Renal pelvis (tissue), 4 donors: Measurements from ENCODE around the gene CFAP298. TPM values are rescaled to one million over a fixed set of nuclear protein-coding genes. Genes with fewer than 3 reads are reported as not detected.
A peak's percentile ranks its signal among the peaks of the same experiment; 100 is the strongest.
"Not testable (repeated sequence)": the region's sequence is repeated elsewhere in the genome, so short reads cannot be mapped to it uniquely, and the experiment has no call there.

Experiments used
- DNase-seq: peaks from one replicate; pipeline ENCODE4 v3.0.0-alpha.2; 2013
- polyA plus RNA-seq, 3 donors: library from polyadenylated mRNA; unstranded; fragments of 120-200 nt; gene quantifications; one replicate each; pipeline ENCODE4 v1.2.1, GENCODE V29; 2013; ENCODE audit not compliant: insufficient read length in 3 of 3

Gene CFAP298
- polyA plus RNA-seq, 3 donors = 62.9 to 75.7 (median 67.2) TPM

GRCh38 chr21:32574946-32575925 is 36.9 kb downstream of the CFAP298 start:
- no peak for DNase-seq

DNA sequence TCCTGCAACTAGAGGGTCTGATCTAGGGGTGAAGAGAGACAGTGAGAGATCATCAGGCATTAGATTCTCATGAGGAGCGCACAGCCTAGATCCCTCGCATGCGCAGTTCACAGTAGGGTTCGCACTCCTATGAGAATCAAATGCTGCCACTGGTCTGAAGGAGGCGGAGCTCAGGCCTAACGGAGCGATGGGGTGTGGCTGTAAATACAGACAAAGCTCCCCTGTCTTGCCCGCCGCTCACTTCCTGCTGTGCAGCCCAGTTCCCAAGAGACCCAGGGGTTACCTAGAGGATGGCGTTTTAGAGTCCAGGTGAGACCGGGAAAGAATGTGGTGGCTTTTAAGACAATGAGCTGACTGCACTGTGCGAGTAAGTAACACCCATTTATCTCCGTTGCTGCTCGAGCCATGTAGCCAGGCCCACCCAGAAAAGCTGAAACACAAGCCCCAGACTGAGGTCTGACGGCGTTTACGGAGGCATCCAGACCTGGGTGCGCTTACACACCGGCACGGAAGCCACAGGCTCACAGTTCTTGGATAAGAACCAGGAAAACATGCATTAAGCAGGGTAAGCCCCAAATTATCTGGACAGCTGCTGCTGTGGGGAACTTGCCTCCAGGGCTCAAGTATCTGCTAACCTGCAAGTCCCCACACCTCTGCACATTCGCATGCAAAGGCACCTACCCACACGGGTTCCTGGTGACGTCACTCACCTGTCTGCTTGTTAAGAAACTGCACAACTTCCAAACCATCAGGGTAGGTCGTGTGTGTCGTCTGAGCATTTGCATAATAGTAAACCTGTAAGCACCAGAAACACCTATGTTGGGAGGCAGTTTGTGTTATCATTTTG is 39.4 kb downstream of the CFAP298 start:
- DNase-seq = no peak

- no peak for DNase-seq
Observed at GRCh38 chr21:32570456-32570855, 41.7 kb downstream of the CFAP298 start.

DNA sequence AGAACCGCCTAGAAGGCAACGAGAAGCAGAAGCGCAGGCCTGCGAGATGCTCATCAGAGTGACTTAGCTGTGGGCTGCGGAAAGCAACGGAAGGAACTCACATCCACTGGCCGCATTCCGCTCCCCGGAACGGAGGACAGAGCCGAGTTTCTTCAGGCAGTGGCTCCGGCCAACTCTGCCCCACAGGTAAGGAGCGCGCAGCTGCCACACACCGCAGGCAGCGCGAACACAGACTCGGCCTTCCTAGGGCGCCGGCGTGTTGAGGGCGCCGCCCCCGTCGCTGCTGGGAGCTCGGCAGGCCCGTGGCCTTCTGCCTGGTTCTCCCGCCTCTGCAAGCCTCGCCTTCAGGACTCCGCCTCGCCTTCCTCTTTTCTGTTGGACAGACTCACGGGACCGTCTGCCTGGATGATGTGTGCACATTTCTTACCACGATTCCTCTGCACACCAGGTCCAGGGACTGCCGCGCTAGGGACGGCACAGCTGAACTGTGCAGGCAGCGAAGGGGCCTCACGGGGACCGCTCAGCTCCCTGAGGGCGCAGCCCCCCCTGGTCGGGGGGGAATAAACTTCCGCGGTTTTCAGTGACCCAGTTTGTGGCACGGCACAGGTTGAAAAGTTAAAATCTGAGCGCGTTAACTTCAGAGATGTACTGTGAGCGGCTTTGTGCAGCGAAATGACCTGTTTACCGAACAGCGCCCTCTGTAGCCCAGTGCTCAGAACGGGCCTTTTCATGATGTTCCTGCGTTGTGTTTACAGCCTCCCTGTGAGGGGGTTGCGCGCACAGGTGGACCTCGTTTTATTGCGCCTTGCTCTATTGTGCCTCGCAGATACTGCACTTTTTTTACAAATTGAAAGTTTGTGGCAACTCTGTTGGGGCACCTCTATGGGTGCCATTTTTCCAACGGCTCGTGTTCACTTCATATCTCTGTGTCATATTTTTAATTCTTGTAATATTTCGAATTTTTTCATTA is 42.6 kb downstream of the CFAP298 start:
- peak; percentile 84 for DNase-seq

DNA sequence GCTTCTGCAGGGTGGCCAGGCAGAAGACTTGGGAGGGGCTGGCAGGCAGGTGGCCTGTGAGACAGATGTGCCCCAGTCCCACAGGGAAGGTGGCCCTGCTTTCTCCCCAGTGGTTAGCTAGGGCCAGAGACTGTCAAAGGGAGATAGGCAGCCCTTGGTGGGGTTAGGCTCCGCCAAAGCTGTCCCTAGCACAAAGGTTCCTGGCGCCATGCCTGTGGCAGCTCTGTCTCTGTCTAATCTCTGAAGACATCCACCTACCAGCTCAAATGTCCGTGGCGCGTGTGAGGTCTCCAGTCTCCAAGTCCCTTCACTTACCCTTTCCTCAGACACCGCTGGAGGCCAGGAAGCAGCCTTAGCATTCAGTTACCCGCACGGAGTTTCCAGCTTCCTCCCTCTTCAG is 44.6 kb downstream of the CFAP298 start:
- DNase-seq = no peak

- no peak for DNase-seq
Observed at GRCh38 chr21:32566741-32567389, 45.3 kb downstream of the CFAP298 start.

GRCh38 chr21:32565856-32566465 is 46.2 kb downstream of the CFAP298 start:
- DNase-seq = no peak

DNA sequence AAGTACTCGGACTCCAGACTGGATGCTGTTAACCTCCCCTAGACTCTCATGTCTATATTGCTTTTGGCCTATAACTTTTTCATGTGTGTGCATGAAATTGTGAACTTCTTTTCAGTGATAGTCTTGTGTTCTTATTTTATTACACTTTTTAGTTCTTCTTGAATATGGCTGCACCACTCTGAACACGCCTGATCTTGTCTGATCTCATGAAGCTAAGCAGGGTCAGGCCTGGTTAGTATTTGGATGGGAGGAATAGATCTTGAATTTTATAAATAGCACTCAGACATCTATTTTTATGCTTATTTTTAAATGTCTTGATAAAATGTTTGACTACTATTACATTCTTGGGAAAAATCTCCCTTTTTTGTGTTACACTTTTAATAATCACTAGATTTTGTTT is 49.3 kb downstream of the CFAP298 start:
- DNase-seq = no peak

DNA sequence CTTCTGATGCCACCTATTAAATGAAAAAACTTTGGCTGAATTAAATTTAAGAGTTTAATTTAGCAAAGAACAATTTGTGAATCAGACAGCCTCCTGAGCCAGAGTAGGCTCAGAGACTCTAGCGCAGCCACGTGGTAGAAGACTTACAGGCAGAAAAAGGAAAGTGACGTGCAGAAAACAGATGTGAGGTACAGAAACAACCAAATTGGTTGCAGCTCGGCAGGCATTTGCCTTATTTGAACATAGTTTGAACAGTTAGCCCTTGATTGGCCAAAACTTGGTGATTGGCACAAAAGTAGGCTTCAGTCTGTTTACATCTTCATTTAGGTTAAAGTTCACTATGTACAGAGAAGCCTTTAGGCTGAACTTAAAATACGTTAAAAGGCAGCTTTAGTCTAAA is 49.8 kb downstream of the CFAP298 start:
- DNase-seq = no peak

DNA sequence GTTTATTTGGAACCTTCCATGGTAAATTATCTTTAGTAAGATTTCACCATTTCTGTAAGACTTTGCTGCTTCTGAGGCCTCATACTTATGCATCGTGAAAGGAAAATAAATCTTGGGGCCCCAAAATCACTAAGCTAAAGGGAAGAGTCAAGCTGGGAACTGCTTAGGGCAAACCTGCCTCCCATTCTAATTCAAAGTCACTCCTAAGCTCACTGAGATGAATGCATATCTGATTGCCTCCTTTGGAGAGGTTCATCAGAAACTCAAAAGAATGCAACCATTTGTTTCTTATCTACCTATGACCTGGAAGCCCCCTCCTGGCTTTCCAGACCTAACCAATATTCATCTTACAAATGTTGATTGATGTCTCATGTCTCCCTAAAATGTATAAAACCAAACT is 50.7 kb downstream of the CFAP298 start:
- DNase-seq = not testable (repeated sequence)

DNA sequence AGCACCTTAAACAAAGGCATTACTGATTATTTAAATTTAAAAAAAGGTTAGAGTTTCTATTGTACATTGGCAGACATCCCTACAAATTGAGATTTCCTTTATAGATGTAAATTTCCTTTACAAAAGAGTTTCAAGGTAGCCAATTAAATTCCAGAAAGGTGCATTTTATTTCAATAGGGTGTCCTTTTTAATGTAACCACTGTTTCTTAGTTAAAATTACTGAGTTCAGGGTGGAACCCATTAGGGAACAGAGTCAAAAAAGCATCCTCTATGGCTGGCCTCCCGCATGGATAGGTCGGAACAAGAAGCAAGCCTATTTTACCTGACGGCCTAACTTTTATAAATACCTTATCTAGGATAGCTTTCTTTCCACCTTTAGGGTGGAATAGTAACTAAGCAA is 51.3 kb downstream of the CFAP298 start:
- DNase-seq = no peak

GRCh38 chr21:32559006-32559610 is 53.1 kb downstream of the CFAP298 start:
- no peak for DNase-seq

GRCh38 chr21:32558106-32558505 is 54.1 kb downstream of the CFAP298 start:
- no peak for DNase-seq

DNA sequence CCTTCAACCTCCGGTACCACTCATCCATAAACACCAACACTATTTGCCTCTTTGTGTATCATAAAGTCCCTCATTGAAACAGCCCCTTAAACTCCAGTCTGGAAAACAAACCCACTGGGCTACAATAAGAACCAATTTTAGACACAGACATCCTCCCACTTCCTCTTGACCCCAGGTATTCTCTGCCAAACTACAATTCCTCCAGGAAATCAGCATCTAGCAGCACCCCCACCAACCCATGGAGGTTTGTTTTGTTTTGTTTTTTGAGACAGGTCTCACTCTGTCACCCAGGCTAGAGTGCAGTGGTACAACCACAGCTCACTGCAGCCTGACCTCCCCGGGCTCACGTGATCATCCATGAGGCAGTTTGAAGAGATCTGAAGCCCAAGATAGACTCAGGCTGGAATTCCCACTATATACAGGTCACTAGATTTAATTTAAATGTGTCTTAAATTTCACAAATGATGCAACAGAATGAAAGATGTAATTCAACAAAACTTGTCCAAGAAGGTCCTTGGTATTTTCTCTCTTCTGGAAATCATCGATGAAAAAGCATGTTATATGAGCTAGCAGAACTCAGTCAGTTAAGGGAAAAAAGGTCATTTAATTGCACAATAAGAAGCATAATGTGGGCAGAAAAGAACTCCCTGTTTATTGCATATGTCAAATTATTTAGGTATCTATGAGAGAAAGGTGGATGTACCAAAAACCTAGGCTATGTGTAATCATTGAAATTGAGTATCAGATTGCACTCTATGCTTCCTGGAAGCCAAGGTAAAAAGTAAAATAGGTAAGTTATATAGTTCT is 57.1 kb downstream of the CFAP298 start:
- DNase-seq = no peak

DNA sequence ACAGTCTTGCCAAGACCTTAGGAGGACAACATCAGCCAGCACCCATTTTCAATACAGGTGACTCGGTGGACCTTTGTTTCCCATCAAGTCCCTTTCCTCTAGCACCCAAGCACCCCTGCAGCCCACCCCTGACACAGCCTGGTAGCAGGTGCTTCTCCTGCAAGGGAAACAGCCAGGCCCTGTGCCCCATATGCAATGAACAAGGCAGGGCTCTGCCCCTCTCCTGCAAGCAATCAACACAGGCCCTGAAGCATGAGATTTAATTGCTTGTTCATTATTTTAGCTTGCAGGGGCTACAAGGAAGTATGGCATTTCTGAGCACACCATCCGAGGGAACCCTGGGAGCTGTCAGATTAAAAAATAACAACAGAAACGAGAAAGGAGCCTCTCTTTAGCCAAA is 62.3 kb downstream of the CFAP298 start:
- no peak for DNase-seq

DNA sequence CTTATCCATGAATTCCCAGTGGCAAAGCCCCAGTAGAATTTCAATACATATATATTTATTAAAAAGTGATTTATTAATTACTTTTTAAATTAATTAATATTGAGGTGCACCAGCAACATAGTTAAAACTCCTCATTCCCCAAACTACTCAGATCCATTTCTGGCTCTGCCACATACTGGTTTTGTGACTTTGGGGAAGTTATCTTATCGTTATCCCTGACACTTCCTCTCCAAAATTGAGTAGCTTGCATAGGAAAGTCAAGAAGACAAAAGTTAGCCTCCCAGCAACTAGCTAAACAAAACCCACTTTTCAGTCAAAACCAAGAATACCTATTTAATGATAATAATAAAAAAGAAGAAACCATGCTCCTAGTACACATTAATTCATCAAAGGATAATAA is 62.7 kb downstream of the CFAP298 start:
- DNase-seq = no peak
